ENCODE data around the gene TNRC6C. TPM values are rescaled to one million over a fixed set of nuclear protein-coding genes. Genes with fewer than 3 reads are reported as not detected.

The TNRC6C gene
- total and polyA plus RNA-seq, 2 experiments from 2014 or later, result 4.2 to 5.6 TPM

DNA sequence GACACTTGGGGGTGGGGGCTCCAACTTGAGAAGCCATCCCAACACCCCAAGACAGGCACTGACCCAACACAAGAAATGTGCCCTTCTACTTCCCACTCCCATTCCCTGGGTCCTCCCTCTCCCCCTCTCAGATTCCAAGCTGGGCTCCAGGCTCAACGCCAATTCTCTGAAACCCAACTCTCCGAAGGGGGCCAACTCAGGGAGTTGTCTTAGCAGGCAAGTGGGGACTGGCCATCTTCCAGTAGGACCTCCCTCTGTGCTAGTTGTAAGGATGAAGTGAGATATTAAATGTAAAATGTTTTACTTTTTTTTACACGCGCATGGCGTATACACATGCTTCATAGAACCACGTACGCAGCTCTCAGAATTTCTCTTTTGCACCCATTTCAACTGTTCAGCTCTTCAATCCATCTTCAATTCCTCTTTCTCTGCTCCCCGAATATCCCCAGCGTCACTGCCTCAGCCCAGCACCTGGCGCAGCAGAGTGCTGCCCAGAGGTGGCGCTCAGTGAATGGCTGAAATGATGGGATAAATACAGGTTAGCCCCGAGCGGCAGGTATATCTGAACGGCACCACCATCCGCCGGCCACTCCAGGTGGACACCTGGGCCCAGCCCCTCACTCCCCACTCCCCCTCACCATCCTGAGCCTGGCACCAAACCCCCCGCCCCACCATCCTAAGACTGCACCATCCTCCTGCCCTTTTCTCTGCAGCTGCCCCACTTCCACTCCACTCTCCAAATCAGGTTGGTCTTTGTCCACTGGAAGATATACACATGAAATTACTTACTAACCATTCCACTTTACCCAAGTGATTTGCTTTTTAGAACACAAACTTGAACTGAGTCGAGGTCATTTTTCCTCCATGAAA is 43.9 kb upstream of the TNRC6C start:
- DNase-seq (ENCODE audit: low spot score), result peak; percentile 76

DNA sequence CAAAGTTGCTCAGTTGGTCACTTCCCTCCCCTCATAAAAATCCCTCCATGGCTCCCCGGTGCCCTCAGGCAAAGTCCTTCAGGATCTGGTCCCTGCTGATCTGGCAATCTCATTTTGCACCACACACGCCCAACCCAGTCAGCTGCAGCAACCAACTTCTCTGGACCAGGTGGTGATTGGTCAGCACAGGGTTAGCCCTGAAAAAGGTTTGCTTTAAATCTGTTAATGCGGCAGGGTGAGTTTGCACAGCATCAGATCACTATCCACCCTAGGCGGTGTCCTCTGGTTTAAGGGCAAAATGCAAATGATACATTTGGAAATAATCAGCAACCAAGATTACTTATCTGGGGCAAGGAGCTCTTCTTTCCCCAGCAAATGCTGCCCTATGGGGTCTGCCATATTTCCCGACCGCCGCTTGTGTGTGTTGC is 42.9 kb upstream of the TNRC6C start:
- H3K4me1 ChIP-seq (ENCODE audit: insufficient read depth), result peaks cover 21% of the 10 kb centered on the region
- H3K27ac ChIP-seq, result no peak overlapping the region
- H3K27me3 ChIP-seq, result peaks cover 39% of the 10 kb centered on the region
- no peak overlapping the region for H3K4me3 ChIP-seq
- no peak for DNase-seq (ENCODE audit: low spot score)
- no peak overlapping the region for H2AFZ ChIP-seq
- H3K4me2 ChIP-seq, result no peak overlapping the region
- TF ChIP-seq EZH2 (IDR thresholded peaks at IDR 0.05; ENCODE audit: borderline replicate concordance), result no peak
- TF ChIP-seq, protein P1, sequence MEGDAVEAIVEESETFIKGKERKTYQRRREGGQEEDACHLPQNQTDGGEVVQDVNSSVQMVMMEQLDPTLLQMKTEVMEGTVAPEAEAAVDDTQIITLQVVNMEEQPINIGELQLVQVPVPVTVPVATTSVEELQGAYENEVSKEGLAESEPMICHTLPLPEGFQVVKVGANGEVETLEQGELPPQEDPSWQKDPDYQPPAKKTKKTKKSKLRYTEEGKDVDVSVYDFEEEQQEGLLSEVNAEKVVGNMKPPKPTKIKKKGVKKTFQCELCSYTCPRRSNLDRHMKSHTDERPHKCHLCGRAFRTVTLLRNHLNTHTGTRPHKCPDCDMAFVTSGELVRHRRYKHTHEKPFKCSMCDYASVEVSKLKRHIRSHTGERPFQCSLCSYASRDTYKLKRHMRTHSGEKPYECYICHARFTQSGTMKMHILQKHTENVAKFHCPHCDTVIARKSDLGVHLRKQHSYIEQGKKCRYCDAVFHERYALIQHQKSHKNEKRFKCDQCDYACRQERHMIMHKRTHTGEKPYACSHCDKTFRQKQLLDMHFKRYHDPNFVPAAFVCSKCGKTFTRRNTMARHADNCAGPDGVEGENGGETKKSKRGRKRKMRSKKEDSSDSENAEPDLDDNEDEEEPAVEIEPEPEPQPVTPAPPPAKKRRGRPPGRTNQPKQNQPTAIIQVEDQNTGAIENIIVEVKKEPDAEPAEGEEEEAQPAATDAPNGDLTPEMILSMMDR (IDR thresholded peaks at IDR 0.05; ENCODE audit: poor library complexity), result no peak
- TF ChIP-seq EZH2phosphoT487 (IDR thresholded peaks at IDR 0.05; ENCODE audit: low read depth, severe bottlenecking, unreplicated experiment), result no peak
- 30% methylated on average over 7 of the region's 7 CpGs for WGBS (ENCODE audit: low lambda C conversion rate, missing lambda C conversion rate)
- no peaks in the 10 kb centered on the region for H3K9me2 ChIP-seq (replicated peaks; ENCODE audit: insufficient read depth)
- H4K20me1 ChIP-seq (ENCODE audit: insufficient read depth, poor library complexity, severe bottlenecking), result no peaks in the 10 kb centered on the region
- H3K36me3 ChIP-seq (replicated peaks; ENCODE audit: insufficient read depth, low read depth), result no peaks in the 10 kb centered on the region
- no peaks in the 10 kb centered on the region for H3K79me2 ChIP-seq
- no peaks in the 10 kb centered on the region for H3K9me3 ChIP-seq (ENCODE audit: low read depth)

More for the DNA sequence above, 43.9 kb upstream of the TNRC6C start:
- no peaks in the 10 kb centered on the region for H3K9me2 ChIP-seq (replicated peaks; ENCODE audit: insufficient read depth)
- H3K36me3 ChIP-seq (replicated peaks; ENCODE audit: insufficient read depth, low read depth), result no peaks in the 10 kb centered on the region
- peaks cover 39% of the 10 kb centered on the region for H3K27me3 ChIP-seq
- H3K4me3 ChIP-seq, result no peak overlapping the region
- H4K20me1 ChIP-seq (ENCODE audit: insufficient read depth, poor library complexity, severe bottlenecking), result no peaks in the 10 kb centered on the region
- peaks cover 21% of the 10 kb centered on the region for H3K4me1 ChIP-seq (ENCODE audit: insufficient read depth)
- WGBS (ENCODE audit: low lambda C conversion rate, missing lambda C conversion rate), result 50% methylated on average over 14 of the region's 18 CpGs
- no peaks in the 10 kb centered on the region for H3K9me3 ChIP-seq (ENCODE audit: low read depth)
- TF ChIP-seq EZH2 (IDR thresholded peaks at IDR 0.05; ENCODE audit: borderline replicate concordance), result no peak
- TF ChIP-seq, protein P1 (IDR thresholded peaks at IDR 0.05; ENCODE audit: poor library complexity), result peak; percentile 28
- H3K27ac ChIP-seq, result peak overlapping the region; percentile 3
- no peak overlapping the region for H2AFZ ChIP-seq
- H3K79me2 ChIP-seq, result no peaks in the 10 kb centered on the region
- H3K4me2 ChIP-seq, result peak overlapping the region; percentile 52

DNA sequence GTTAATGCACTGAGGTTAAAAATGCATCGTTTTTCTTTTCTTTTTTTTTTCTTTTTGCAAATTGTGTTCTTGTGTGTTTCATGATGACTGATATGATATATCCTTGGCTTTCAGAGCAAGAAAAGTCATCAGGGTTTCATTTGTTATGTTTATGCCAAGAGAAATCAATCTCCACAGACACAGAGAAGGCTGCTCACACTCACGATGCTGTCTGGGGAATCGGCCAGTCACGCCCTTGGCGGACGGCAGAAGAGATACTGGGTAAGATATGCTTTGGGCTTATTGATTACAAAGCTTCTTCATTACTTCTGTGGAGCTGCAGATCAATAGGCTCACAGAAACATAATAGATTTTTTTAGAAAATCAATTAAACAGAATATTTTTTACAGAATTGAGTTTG is 42.2 kb upstream of the TNRC6C start:
- Histone ChIP-seq H3K4me3 (no peak overlapping the region), H3K9me2 (replicated peaks; ENCODE audit: insufficient read depth) (no peaks in the 10 kb centered on the region), H4K20me1 (ENCODE audit: insufficient read depth, poor library complexity, severe bottlenecking) (no peaks in the 10 kb centered on the region), H3K79me2 (no peaks in the 10 kb centered on the region), H3K4me2 (no peak overlapping the region), H3K27me3 (peaks cover 39% of the 10 kb centered on the region), H3K4me1 (ENCODE audit: insufficient read depth) (peaks cover 21% of the 10 kb centered on the region), H3K36me3 (replicated peaks; ENCODE audit: insufficient read depth, low read depth) (no peaks in the 10 kb centered on the region), H3K9me3 (ENCODE audit: low read depth) (no peaks in the 10 kb centered on the region), H2AFZ (no peak overlapping the region), H3K27ac (no peak overlapping the region)
- TF ChIP-seq, protein P1 (IDR thresholded peaks at IDR 0.05; ENCODE audit: poor library complexity), result no peak
- TF ChIP-seq EZH2 (IDR thresholded peaks at IDR 0.05; ENCODE audit: borderline replicate concordance) (no peak), EZH2phosphoT487 (IDR thresholded peaks at IDR 0.05; ENCODE audit: low read depth, severe bottlenecking, unreplicated experiment) (no peak)
- 45% methylated on average over 6 of the region's 6 CpGs for WGBS (ENCODE audit: low lambda C conversion rate, missing lambda C conversion rate)
- no peak for DNase-seq (ENCODE audit: low spot score)

Data from hepatocyte (in vitro differentiated cells).